LNCaP clone FGC (cell line): ENCODE data around the gene PEX5L.

Experiments
- DNase-seq: peaks from one replicate; pipeline ENCODE4 v3.0.0-alpha.2; 2011; ENCODE audit warnings: low read depth
- H3K4me3 ChIP-seq: 2 replicates; pipeline ENCODE4 v1.5.1; 2011; ENCODE audit warnings: mild to moderate bottlenecking, low read depth, low read length, control low read depth
- CTCF ChIP-seq: IDR thresholded peaks from 2 replicates; pipeline ENCODE4 v1.5.1; 2012; ENCODE audit warnings: mild to moderate bottlenecking; ENCODE audit not compliant: control insufficient read depth, insufficient read depth; ENCODE audit errors: extremely low read depth

Gene PEX5L

GRCh38 chr3:179953993-179954870 lies 82.5 kb downstream of the PEX5L start:
- H3K4me3 ChIP-seq, result no peak overlapping the region
- no peak for DNase-seq
- no peak for TF ChIP-seq CTCF

GRCh38 chr3:179950840-179951239 lies 85.9 kb downstream of the PEX5L start:
- no peak overlapping the region for H3K4me3 ChIP-seq
- DNase-seq, result no peak
- TF ChIP-seq CTCF, result no peak

- no peak overlapping the region for H3K4me3 ChIP-seq
- DNase-seq, result no peak
These were observed 86.9 kb downstream of the PEX5L start for GRCh38 chr3:179949869-179950268.

GRCh38 chr3:179949412-179949811 lies 87.3 kb downstream of the PEX5L start:
- no peak for TF ChIP-seq CTCF
- H3K4me3 ChIP-seq, result no peak overlapping the region
- DNase-seq, result no peak

More at GRCh38 chr3:179949869-179950268, 86.9 kb downstream of the PEX5L start:
- TF ChIP-seq CTCF, result no peak

- DNase-seq, result no peak
- TF ChIP-seq CTCF, result no peak
- no peak overlapping the region for H3K4me3 ChIP-seq
These were observed 88.0 kb downstream of the PEX5L start for GRCh38 chr3:179948740-179949139.

- no peak for TF ChIP-seq CTCF
- no peak overlapping the region for H3K4me3 ChIP-seq
- DNase-seq, result no peak
These were observed 91.2 kb downstream of the PEX5L start for GRCh38 chr3:179945569-179945968.

GRCh38 chr3:179943117-179943880 lies 93.4 kb downstream of the PEX5L start:
- no peak for TF ChIP-seq CTCF
- no peak overlapping the region for H3K4me3 ChIP-seq
- DNase-seq, result no peak
